SKM-1 treated with dmso at 0.1 percent for 144 hours (cell line): ENCODE measurements around the gene PVALB.

ENCODE experiments used
- DNase-seq: peaks from one replicate; lab custom pipeline; 2025; ENCODE audit not compliant: unreplicated experiment; lab: John Stamatoyannopoulos, UW

Gene PVALB

GRCh38 chr22:36846949-36847348 is 30.1 kb upstream of the PVALB start:
- no peak for DNase-seq

- no peak for DNase-seq
Observed at GRCh38 chr22:36846271-36846670, 29.4 kb upstream of the PVALB start.

GRCh38 chr22:36840106-36840505 is 23.3 kb upstream of the PVALB start:
- no peak for DNase-seq

- DNase-seq: no peak
Observed at GRCh38 chr22:36839356-36840073, 22.7 kb upstream of the PVALB start.

GRCh38 chr22:36838119-36839030 is 21.5 kb upstream of the PVALB start:
- DNase-seq: no peak

GRCh38 chr22:36835903-36836302 is 19.1 kb upstream of the PVALB start:
- no peak for DNase-seq

GRCh38 chr22:36833073-36833472 is 16.2 kb upstream of the PVALB start:
- peak; percentile 33 for DNase-seq

- no peak for DNase-seq
Observed at GRCh38 chr22:36831717-36832116, 14.9 kb upstream of the PVALB start.

GRCh38 chr22:36831206-36831605 is 14.4 kb upstream of the PVALB start:
- DNase-seq: no peak

GRCh38 chr22:36830601-36831000 is 13.8 kb upstream of the PVALB start:
- no peak for DNase-seq

- DNase-seq: no peak
Observed at GRCh38 chr22:36829370-36830002, 12.7 kb upstream of the PVALB start.

- no peak for DNase-seq
Observed at GRCh38 chr22:36828815-36829214, 12.0 kb upstream of the PVALB start.

- no peak for DNase-seq
Observed at GRCh38 chr22:36826262-36826661, 9.4 kb upstream of the PVALB start.

GRCh38 chr22:36824655-36825054 is 7.8 kb upstream of the PVALB start:
- DNase-seq: no peak

- no peak for DNase-seq
Observed at GRCh38 chr22:36823186-36823839, 6.5 kb upstream of the PVALB start.

- DNase-seq: no peak
Observed at GRCh38 chr22:36822581-36822980, 5.7 kb upstream of the PVALB start.

GRCh38 chr22:36819112-36819511 is 2.3 kb upstream of the PVALB start:
- no peak for DNase-seq

GRCh38 chr22:36818010-36818642 is 1.3 kb upstream of the PVALB start:
- DNase-seq: no peak

GRCh38 chr22:36817525-36817848 is 652 bp upstream of the PVALB start:
- DNase-seq: no peak

GRCh38 chr22:36816339-36816635 is 548 bp downstream of the PVALB start:
- DNase-seq: no peak
